MM.1S (cell line): ENCODE measurements around the gene AAK1.

ENCODE experiments used
- CTCF ChIP-seq: fragments of 300-600 bp; sonication (generic); IDR thresholded peaks from 2 replicates; pipeline ENCODE4 v1.5.1; 2016; ENCODE audit warnings: antibody characterized with exemption, low read length, mixed read lengths
- EZH2 ChIP-seq: fragments of 300-600 bp; sonication (generic); optimal IDR thresholded peaks from 2 replicates; pipeline ENCODE3; 2017; ENCODE audit warnings: low read depth, mild to moderate bottlenecking, antibody characterized with exemption, low read length, mixed read lengths
- EZH2phosphoT487 ChIP-seq: fragments of 300-600 bp; sonication (generic); IDR thresholded peaks from 2 replicates; pipeline ENCODE4 v1.6.1; 2018; ENCODE audit warnings: antibody characterized with exemption, low read length

DNA sequence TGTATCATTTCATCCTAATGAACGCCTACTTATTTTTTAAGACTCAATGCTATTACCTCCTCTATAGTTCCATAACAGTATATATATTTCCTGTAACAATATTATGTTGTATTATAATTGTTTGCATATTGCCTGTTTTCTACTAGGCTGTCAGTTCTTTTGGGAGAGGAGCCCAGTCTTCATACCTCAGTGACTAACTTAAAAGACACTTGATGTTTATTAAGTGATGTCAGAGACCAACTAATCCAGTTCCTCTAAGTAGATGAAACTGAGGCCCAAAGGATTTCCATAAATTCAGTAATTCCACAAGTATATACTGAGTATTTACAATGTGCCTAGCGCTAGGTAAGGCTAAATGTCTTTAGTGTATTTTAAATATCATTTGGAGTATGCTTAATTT, 48.9 kb upstream of the AAK1 start:
- TF ChIP-seq CTCF (no peak), EZH2phosphoT487 (no peak), EZH2 (no peak)
